Activated CD4-positive, alpha-beta T cell treated with anti-CD3 and anti-CD28 coated beads, Interleukin-2, amount 10 ng/mL, durations not matched to agents 24 days and 14 days (primary cell): ENCODE measurements around the gene EOLA2. TPM values are rescaled to one million over a fixed set of nuclear protein-coding genes. Genes with fewer than 3 reads are reported as not detected.
"Not testable (repeated sequence)": the region's sequence is repeated elsewhere in the genome, so short reads cannot be mapped to it uniquely, and the experiment has no call there.

Source experiments
- DNase-seq: peaks from one replicate; pipeline ENCODE4 v3.0.0; 2022
- H3K27ac Mint-ChIP-seq: one replicate; pipeline ENCODE4 v1.8.0; 2022; ENCODE audit warnings: mild to moderate bottlenecking, mixed read lengths
- H3K27me3 Mint-ChIP-seq: one replicate; pipeline ENCODE4 v1.8.0; 2022; ENCODE audit warnings: mixed read lengths
- H3K36me3 Mint-ChIP-seq: one replicate; pipeline ENCODE4 v1.8.0; 2022; ENCODE audit warnings: low read depth, mild to moderate bottlenecking, mixed read lengths
- H3K4me1 Mint-ChIP-seq: one replicate; pipeline ENCODE4 v1.8.0; 2021; ENCODE audit warnings: mixed read lengths
- H3K4me3 Mint-ChIP-seq: one replicate; pipeline ENCODE4 v1.8.0; 2022; ENCODE audit warnings: mild to moderate bottlenecking, moderate library complexity, mixed read lengths
- H3K9me3 Mint-ChIP-seq: one replicate; pipeline ENCODE4 v1.8.0; 2021; ENCODE audit warnings: mixed read lengths
- intact Hi-C: fragments of 100-400 bp; cut with micrococcal nuclease; formaldehyde crosslinking; loops from one replicate; pipeline ENCODE4 v1.15.1; 2023
- total RNA-seq: library from RNA; stranded (reverse); gene quantifications from 2 replicates; pipeline ENCODE4 v1.2.3, GENCODE V29; 2022

Gene EOLA2
- total RNA-seq, 1 donor from 2014 or later: 49.2 TPM

GRCh38 chrX:149927245-149927963 lies 10.9 kb downstream of the EOLA2 start:
- not testable (repeated sequence) for DNase-seq

GRCh38 chrX:149924434-149924833 lies 13.9 kb downstream of the EOLA2 start:
- H3K27me3 Mint-ChIP-seq, H3K4me1 Mint-ChIP-seq: not testable (repeated sequence)

More at GRCh38 chrX:149927245-149927963, 10.9 kb downstream of the EOLA2 start:
- intact Hi-C loops, H3K27ac Mint-ChIP-seq, H3K9me3 Mint-ChIP-seq, H3K4me3 Mint-ChIP-seq, H3K4me1 Mint-ChIP-seq, H3K27me3 Mint-ChIP-seq, H3K36me3 Mint-ChIP-seq: not testable (repeated sequence)

DNA sequence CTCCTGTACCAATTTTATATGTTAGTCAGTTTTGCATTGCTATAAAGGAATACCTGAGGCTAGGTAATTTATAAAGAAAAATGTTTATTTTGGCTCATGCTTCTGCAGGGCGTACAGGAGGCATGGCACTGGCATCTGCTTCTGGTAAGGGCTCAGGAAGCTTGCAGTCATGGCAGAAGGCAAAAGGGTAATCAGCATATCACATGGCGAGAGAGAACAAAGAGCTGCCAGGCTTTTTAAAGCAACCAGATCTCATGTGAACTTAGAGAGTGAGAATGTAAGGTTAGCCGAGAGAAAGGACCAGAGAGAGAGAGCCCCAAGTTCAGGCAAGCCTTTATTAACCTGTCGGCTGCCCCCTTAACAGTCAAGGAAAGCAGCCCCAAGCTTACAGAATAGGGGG lies 14.5 kb downstream of the EOLA2 start:
- H3K4me1 Mint-ChIP-seq, H3K27me3 Mint-ChIP-seq, DNase-seq, H3K4me3 Mint-ChIP-seq, H3K9me3 Mint-ChIP-seq, intact Hi-C loops, H3K27ac Mint-ChIP-seq, H3K36me3 Mint-ChIP-seq: not testable (repeated sequence)

More at GRCh38 chrX:149924434-149924833, 13.9 kb downstream of the EOLA2 start:
- H3K36me3 Mint-ChIP-seq, H3K27ac Mint-ChIP-seq, DNase-seq, H3K4me3 Mint-ChIP-seq, H3K9me3 Mint-ChIP-seq, intact Hi-C loops: not testable (repeated sequence)

DNA sequence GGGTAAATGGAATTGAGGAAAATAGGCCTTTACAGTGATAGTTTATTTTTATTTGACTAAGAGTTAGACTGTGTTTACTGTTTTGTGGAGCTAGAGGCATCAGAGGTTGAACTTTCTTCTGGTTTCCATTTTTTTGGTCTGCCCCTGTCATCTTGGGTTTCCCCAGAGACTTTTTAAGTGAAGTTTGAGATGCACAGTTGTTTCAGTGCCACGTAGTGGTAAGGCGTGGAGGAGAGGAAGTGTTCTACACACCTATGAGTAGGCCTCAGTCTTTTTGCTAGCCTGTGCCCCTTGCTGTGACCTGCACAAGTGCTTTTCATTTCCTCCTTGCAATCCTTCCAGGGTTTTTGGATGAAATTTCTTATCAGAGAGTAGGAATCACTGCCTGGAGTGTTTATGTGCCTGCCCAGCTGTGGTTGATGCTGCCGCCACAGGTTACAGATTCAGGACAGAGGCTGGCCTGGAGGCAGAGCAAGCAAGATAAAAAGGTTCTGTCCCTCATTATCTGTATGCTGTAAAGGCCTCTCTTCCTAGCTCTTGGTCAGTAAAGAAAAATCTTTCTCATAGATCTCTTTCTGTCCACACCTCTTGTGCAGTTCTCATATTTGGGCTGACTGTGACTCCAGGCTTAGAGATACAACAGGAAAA lies 21.4 kb downstream of the EOLA2 start:
- Mint-ChIP-seq H3K27me3 (no peaks in the 10 kb centered on the region), H3K9me3 (peaks cover 4% of the 10 kb centered on the region), H3K4me3 (no peak overlapping the region), H3K36me3 (peaks cover 2% of the 10 kb centered on the region), H3K4me1 (peaks cover 7% of the 10 kb centered on the region), H3K27ac (peak overlapping the region; percentile 70)
- DNase-seq: peak; percentile 77
- intact Hi-C loops: no loop called here

DNA sequence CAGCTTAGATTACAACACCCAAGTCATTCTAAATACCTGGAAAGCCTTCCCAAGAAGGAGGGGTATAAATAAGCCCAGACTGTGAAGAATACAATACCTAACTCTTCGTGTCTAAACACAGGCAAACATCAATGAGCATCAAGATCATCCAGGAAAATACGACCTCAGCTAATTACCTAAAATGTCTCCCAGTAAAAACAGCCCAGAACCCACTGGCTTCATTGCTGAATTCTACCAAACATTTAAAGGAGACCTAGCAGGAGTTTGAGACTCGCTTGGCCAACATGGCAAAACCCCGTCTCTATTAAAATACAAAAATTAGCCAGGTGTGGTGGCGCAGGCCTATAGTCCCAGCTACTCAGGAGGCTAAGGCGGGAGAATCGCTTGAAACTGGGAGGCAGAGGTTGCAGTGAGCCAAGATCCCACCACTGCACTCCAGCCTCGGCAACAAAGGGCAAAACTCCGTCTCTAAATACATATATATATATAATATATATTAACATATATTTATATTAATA lies 28.1 kb downstream of the EOLA2 start:
- H3K27ac Mint-ChIP-seq: no peak overlapping the region
- no peaks in the 10 kb centered on the region for H3K27me3 Mint-ChIP-seq
- peaks cover 2% of the 10 kb centered on the region for H3K36me3 Mint-ChIP-seq
- H3K9me3 Mint-ChIP-seq: peaks cover 4% of the 10 kb centered on the region
- intact Hi-C loops: no loop called here
- H3K4me1 Mint-ChIP-seq: peaks cover 2% of the 10 kb centered on the region
- DNase-seq: no peak
- H3K4me3 Mint-ChIP-seq: no peak overlapping the region

DNA sequence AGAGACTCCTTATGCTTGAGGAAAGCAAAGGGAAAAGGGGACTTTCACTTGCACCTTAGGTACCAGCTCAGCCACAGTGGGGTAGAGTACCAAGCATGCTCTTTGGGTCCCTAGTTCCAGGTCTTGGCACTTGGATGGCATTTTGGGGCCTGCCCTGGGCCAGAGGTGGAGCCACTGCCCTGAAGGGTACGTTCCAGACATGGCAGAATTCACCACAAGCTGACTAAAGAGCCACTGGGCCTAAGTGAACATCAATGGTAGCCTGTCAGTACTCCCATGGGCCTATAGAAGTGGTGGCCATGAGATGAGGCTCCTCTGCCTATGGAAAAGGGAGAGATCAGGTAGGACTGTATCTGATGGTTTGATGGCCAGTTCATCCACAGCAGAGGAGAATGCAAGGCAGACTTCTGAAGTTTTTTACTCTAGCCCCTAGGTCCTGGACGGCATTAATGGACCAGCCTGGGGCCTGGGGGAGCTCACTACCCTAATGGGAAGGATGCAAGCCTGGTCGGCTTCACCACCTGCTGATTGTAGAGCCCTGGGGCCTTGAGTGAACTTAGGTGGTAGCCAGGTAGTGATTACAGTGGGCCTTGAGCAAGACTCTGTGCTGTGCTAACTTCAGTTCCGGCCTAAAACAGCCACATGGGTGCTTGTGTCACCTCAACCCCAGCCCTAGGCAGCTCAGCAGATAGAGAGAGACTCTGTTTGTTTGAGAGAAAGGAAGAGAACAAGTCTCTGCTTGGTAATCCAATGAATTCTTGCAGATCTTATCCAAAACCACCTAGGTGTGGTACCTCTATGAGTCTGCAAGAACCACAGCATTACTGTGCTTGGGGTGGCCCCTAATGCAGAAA lies 28.7 kb downstream of the EOLA2 start:
- Mint-ChIP-seq H3K27ac (peak overlapping the region; percentile 41), H3K4me1 (peaks cover 4% of the 10 kb centered on the region), H3K4me3 (no peak overlapping the region), H3K36me3 (no peaks in the 10 kb centered on the region), H3K27me3 (no peaks in the 10 kb centered on the region), H3K9me3 (peaks cover 4% of the 10 kb centered on the region)
- peak; percentile 71 for DNase-seq
- intact Hi-C loops: no loop called here

- Mint-ChIP-seq H3K27ac (no peak overlapping the region), H3K27me3 (no peaks in the 10 kb centered on the region), H3K4me3 (no peak overlapping the region), H3K4me1 (peaks cover 7% of the 10 kb centered on the region), H3K9me3 (no peaks in the 10 kb centered on the region), H3K36me3 (no peaks in the 10 kb centered on the region)
- DNase-seq: no peak
- intact Hi-C loops: no loop called here
These were observed 29.6 kb downstream of the EOLA2 start for GRCh38 chrX:149908727-149909126.

GRCh38 chrX:149908308-149908707 lies 30.0 kb downstream of the EOLA2 start:
- Mint-ChIP-seq H3K4me1 (peaks cover 7% of the 10 kb centered on the region), H3K27me3 (no peaks in the 10 kb centered on the region), H3K4me3 (no peak overlapping the region), H3K9me3 (no peaks in the 10 kb centered on the region), H3K27ac (no peak overlapping the region), H3K36me3 (no peaks in the 10 kb centered on the region)
- DNase-seq: no peak
- intact Hi-C loops: no loop called here

DNA sequence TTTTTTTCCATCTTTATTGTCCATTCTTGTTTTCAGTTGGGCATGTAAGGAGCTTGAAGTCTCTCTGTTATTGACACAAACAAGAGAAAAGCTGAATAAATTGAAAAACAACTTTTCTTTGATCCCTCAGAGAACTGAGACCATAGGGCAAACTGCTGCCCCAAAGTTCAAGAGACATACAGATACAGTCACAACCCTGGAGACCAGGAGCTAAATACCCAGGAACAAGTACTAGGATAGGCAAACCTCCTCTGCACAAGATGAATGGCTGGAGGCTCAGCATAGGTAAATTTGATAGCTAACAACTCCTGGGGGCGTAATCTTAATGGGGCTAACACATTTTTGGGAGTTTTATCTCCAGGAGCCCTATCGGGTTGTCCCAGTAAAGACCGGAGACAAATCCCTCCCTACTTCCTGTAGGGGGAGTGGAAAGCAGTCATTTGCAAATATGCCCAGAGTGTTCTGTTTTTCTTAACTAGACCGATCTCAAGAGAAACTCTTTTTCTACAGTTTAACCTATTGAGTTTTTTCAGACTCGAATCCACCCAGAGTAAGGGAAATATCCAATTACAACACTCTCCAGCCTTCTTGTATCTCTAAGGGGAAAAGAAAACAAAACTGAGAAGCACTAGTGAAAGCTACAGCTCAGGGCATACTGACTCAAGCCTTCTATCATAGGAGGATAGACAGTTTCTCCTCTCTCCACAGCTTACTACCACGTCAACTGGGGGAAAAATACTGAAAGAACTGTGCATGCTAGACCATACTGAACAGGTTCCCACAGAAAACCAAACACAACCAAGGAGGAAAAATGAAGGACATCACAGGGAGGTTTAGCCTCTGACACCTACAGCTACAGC lies 34.2 kb downstream of the EOLA2 start:
- H3K36me3 Mint-ChIP-seq: no peaks in the 10 kb centered on the region
- H3K27ac Mint-ChIP-seq: peak overlapping the region; percentile 74
- no peak for DNase-seq
- intact Hi-C loops: no loop called here
- peaks cover 9% of the 10 kb centered on the region for H3K4me1 Mint-ChIP-seq
- peaks cover under 1% of the 10 kb centered on the region for H3K9me3 Mint-ChIP-seq
- H3K27me3 Mint-ChIP-seq: no peaks in the 10 kb centered on the region
- peak overlapping the region; percentile 55 for H3K4me3 Mint-ChIP-seq

GRCh38 chrX:149898554-149898953 lies 39.7 kb downstream of the EOLA2 start:
- no peak for DNase-seq
- H3K27ac Mint-ChIP-seq: no peak overlapping the region
- no peaks in the 10 kb centered on the region for H3K27me3 Mint-ChIP-seq
- no peak overlapping the region for H3K4me3 Mint-ChIP-seq
- intact Hi-C loops: loop anchor here (2.0 kb wide), 1 partner anchor 62 kb away; no protein-coding TSS in a partner anchor
- peaks cover 4% of the 10 kb centered on the region for H3K9me3 Mint-ChIP-seq
- H3K36me3 Mint-ChIP-seq: no peaks in the 10 kb centered on the region
- H3K4me1 Mint-ChIP-seq: peaks cover 9% of the 10 kb centered on the region

- H3K4me1 Mint-ChIP-seq, H3K27ac Mint-ChIP-seq, intact Hi-C loops, H3K27me3 Mint-ChIP-seq, H3K9me3 Mint-ChIP-seq, DNase-seq, H3K36me3 Mint-ChIP-seq, H3K4me3 Mint-ChIP-seq: not testable (repeated sequence)
These were observed 47.5 kb downstream of the EOLA2 start for GRCh38 chrX:149890828-149891227.
